Brain microvascular endothelial cell (primary cell): ENCODE results near the gene PKIB.

Experiments used
- DNase-seq: peaks from one replicate; pipeline ENCODE4 v3.0.0-alpha.2; 2020
- H3K27ac ChIP-seq: fragments of 250-450 bp; sonication (Bioruptor Pico); 2 replicates; pipeline ENCODE4 v1.5.1; 2020; ENCODE audit warnings: mild to moderate bottlenecking, moderate library complexity
- H3K27me3 ChIP-seq: fragments of 250-450 bp; sonication (Bioruptor Pico); replicated peaks from 2 replicates; pipeline ENCODE4 v1.5.1; 2020; ENCODE audit warnings: mild to moderate bottlenecking
- H3K36me3 ChIP-seq: fragments of 250-450 bp; sonication (Bioruptor Pico); replicated peaks from 2 replicates; pipeline ENCODE4 v1.5.1; 2020; ENCODE audit warnings: mild to moderate bottlenecking
- H3K4me3 ChIP-seq: 2 replicates; pipeline ENCODE4 v1.5.1; 2011; ENCODE audit warnings: low read depth, mild to moderate bottlenecking, control low read depth, low read length, moderate library complexity
- in situ Hi-C: cut with HindIII; loops from 2 replicates; pipeline ENCODE4 v1.10.0; 2017; ENCODE audit warnings: low sequenced_read_pairs, low pct_ligation_motif_present
- TF ChIP-seq, protein P1 (sequence below): IDR thresholded peaks from 2 replicates; pipeline ENCODE4 v1.5.1; 2011; ENCODE audit warnings: low read depth, mild to moderate bottlenecking, moderate library complexity, low read length, control low read depth, inconsistent platforms; ENCODE audit errors: missing control alignments

The PKIB gene

DNA sequence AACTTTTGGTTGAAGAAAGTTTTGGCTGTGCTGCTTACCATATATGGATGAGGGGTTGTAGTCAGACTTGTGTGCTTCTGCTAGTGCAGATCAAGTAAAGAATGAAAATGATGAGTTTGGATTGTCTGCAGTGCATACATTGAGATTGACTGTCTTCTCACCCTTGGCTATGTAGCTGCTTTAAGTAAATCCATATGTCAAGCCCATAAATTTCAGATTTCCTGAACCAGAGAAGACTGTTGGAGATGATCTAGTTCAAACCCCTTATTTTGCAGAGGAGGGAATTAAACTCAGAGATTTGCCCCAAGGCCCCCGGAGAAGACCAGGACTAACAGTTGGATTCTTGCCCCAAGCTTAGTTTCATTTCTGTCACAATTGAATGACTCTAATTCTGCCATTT lies 67.2 kb downstream of the PKIB start:
- TF ChIP-seq, protein P1, sequence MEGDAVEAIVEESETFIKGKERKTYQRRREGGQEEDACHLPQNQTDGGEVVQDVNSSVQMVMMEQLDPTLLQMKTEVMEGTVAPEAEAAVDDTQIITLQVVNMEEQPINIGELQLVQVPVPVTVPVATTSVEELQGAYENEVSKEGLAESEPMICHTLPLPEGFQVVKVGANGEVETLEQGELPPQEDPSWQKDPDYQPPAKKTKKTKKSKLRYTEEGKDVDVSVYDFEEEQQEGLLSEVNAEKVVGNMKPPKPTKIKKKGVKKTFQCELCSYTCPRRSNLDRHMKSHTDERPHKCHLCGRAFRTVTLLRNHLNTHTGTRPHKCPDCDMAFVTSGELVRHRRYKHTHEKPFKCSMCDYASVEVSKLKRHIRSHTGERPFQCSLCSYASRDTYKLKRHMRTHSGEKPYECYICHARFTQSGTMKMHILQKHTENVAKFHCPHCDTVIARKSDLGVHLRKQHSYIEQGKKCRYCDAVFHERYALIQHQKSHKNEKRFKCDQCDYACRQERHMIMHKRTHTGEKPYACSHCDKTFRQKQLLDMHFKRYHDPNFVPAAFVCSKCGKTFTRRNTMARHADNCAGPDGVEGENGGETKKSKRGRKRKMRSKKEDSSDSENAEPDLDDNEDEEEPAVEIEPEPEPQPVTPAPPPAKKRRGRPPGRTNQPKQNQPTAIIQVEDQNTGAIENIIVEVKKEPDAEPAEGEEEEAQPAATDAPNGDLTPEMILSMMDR = no peak
- no peak for DNase-seq
- Histone ChIP-seq H3K36me3 (no peaks in the 10 kb centered on the region), H3K27ac (no peak overlapping the region), H3K4me3 (no peak overlapping the region), H3K27me3 (no peaks in the 10 kb centered on the region)
- in situ Hi-C loops = no loop called here

DNA sequence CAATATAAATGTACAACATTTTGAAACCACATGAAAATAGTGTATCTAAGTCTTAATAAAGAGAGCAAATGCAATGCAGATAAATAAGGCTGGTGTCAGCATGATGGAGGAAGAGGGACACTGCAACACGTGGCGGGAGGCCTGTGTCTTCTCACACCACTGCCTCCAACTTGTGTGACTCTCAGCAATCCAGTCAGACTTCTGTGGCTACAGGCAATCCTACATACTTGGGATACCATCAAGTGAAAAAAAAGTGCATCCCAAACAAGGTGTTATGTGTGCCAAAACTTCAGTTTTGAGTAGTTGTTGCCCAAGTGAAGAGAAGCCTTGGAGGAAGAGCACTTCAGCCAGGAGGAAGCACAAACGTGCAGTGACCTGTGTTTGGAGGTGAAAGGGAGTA lies 68.6 kb downstream of the PKIB start:
- H3K27me3 ChIP-seq = no peaks in the 10 kb centered on the region
- TF ChIP-seq, protein P1 = no peak
- H3K36me3 ChIP-seq = no peaks in the 10 kb centered on the region
- no peak overlapping the region for H3K27ac ChIP-seq
- no peak overlapping the region for H3K4me3 ChIP-seq
- in situ Hi-C loops = no loop called here
- DNase-seq = no peak

- no peaks in the 10 kb centered on the region for H3K36me3 ChIP-seq
- TF ChIP-seq, protein P1 = no peak
- no peaks in the 10 kb centered on the region for H3K27me3 ChIP-seq
- H3K27ac ChIP-seq = no peak overlapping the region
- no peak for DNase-seq
- H3K4me3 ChIP-seq = no peak overlapping the region
- in situ Hi-C loops = no loop called here
These were observed 71.5 kb downstream of the PKIB start for GRCh38 chr6:122681705-122682104.

DNA sequence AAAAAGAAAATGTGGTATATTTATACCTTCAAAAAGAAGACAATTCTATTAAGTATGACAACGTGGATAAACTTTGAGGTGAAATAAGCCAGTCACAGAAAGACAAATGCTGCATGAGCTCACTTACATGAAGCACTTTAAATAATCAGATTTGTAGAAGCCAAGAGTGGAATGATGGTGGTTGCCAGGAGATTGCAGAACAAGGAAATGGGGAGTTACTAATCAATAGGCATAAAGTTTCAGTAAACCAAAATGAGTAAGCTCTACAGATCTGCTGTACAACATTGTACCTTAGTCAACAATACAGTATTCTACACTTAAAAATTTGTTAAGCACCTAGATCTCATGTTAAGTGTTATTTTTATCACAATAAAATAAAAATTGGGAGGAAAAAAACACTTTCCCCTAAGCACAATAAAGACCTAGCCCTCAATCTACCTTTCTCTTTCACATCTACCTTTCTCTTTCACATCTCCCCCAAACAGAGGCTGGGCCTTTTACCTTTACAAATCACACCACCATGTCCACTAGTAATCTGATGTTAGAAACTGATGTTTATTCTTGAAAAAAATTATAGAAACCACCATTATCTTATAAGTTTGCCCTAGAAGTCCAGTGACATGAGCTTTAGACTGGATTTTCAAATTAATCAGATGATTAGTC lies 73.9 kb downstream of the PKIB start:
- no peaks in the 10 kb centered on the region for H3K27me3 ChIP-seq
- in situ Hi-C loops = no loop called here

DNA sequence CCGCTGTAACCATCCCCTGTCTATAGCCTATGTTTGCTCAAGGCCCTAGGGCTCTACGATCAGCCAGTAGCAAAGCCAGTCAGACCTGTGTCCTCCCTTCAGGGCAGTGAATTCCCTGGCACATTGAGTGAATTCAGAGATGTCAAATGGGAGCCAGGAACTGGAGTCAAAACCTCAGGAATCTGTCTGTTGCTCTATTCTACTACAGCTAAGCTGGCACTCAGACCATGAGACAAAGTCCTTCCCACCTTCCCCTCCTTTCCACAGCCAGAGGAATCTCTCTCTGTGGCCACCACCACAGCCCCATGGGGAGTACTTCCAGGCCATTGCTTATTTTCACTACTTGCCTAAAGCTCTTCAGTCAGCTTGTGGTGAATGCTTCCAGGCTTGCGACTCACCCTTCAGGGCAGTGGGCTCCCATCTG lies 82.0 kb downstream of the PKIB start:
- TF ChIP-seq, protein P1 = no peak
- H3K36me3 ChIP-seq = no peaks in the 10 kb centered on the region
- no peak overlapping the region for H3K4me3 ChIP-seq
- H3K27me3 ChIP-seq = no peaks in the 10 kb centered on the region
- no peak overlapping the region for H3K27ac ChIP-seq
- in situ Hi-C loops = no loop called here
- DNase-seq = no peak

More for the DNA sequence above, 73.9 kb downstream of the PKIB start:
- TF ChIP-seq, protein P1 = no peak
- no peak overlapping the region for H3K27ac ChIP-seq
- no peak for DNase-seq
- no peak overlapping the region for H3K4me3 ChIP-seq
- no peaks in the 10 kb centered on the region for H3K36me3 ChIP-seq
